GM12865 (cell line): Measurements from ENCODE around the gene ADAR.

Experiments
- DNase-seq: peaks from one replicate; pipeline ENCODE4 v3.0.0; 2010; ENCODE audit warnings: low read depth
- H3K4me3 ChIP-seq: 2 replicates; pipeline ENCODE4 v1.5.1; 2011; ENCODE audit warnings: mild to moderate bottlenecking, low read depth, low read length, control low read depth
- CTCF ChIP-seq: IDR thresholded peaks from 2 replicates; pipeline ENCODE4 v1.5.1; 2011; ENCODE audit warnings: low read length, control low read depth, low read depth, inconsistent platforms; ENCODE audit not compliant: insufficient read depth; ENCODE audit errors: missing control alignments

Gene ADAR

DNA sequence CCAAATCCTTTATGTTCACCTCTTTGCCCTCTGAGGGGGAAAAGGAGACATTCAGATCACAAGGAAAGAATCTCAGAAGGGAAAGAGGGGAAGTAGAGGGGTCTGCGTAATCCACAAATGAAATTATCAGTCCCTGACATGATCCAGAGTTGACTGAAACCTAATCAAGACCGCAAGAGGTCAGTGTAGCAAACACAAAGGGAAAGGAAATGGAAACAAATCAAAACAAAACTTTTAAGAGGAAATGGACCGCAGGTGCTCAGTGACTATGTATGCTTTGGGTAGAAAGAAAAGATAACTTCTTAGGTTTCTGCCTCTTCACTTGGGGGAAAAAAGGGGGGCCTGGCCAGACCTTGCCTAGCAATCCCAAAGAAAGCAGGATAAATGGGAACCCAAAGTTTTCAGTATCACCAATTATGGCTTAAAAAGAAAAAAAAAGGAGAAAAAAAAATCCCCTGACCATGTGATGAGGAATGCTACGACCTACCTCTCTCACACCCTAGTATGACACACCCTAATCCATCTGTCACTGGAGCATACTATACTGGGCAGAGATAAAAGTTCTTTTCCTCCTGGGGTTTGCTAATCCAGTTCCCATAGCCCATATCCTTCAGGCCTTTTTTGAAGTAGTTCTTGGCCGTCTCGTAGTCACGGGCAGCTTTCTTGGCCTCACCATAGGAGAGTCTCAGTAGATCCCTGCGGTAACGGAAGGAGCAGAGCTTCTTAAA is 23.6 kb downstream of the ADAR start:
- TF ChIP-seq CTCF, result no peak
- no peak overlapping the region for H3K4me3 ChIP-seq
- peak; percentile 31 for DNase-seq

DNA sequence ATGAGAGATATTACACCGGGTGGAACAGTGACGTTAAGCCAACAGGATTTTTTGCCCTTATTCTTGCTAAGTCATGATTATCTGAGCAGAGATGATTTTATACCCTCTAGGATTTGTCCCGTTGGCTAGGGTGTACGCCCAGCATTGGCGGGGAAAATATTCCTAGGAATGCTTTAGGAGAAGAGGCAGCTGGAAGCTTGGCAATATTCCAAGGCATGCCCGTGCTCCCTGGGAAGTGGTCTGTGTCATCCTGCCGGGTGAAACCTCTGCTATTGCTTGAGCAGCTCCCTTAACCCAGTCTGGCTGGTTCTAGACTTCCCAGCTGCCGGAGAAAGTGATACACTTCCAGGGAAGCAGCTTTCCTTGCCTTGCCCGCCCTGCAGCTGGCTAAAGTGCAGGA is 24.2 kb downstream of the ADAR start:
- TF ChIP-seq CTCF, result no peak
- no peak for DNase-seq

DNA sequence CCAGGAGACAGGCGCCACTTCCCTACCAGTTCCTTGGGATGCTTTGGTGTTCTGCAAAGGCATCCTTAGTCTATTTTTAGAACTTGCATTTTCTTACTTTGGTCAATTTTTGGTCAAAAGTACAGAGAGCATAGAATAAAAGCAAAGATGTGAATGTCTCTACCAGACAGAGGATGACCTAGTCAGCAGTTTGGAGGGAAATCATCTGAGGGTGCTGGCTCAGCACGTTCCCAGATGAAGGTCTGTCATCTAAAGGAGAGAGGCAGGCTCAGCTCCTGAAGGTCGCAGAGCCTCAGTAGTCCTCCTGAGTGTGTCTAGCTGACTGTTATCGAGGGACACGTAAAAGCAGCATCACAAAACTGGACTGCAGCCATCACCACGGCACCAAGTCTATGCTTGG is 25.1 kb downstream of the ADAR start:
- no peak for DNase-seq
- H3K4me3 ChIP-seq, result no peak overlapping the region
- no peak for TF ChIP-seq CTCF

More for the DNA sequence above, 24.2 kb downstream of the ADAR start:
- H3K4me3 ChIP-seq, result no peak overlapping the region

DNA sequence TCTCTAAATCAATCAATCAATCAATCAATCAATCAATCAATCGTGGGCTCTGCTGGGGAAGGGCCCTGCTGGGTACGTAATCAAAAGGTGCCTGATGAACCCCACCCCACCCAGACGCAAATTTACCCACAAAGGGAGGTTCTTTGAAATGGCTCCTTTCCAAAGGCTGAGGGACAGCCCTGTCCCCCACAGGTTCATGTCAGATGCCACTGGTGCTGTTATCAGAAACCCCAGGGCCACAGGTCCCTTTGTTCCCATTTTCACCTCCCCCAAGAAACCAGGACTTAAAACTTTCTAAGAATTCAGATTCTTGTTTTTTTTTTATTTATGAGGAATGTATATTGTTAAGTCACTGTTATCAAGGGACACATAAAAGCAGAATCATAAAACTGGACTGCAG is 26.2 kb downstream of the ADAR start:
- DNase-seq, result no peak
- no peak overlapping the region for H3K4me3 ChIP-seq
- TF ChIP-seq CTCF, result no peak

DNA sequence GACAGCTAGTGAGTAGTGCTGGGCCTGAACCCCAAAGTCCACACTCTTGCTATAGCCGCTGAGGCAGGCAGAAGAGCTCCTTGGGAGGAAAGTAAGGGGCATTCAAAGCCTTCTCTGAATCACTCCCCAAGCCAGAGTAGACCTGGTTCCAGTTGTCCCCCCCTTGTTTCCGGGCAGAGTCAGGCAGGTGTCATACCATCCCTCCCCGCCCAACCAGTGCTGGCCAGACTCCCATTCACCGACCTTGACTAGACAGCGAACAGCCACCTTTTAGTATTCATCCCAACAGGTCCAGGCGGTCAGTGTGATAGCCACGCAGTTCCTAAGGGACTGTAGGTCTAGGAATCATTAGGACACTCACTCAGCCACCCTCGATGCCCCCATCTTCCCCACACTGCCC is 28.6 kb downstream of the ADAR start:
- no peak overlapping the region for H3K4me3 ChIP-seq
- DNase-seq, result no peak
- no peak for TF ChIP-seq CTCF

DNA sequence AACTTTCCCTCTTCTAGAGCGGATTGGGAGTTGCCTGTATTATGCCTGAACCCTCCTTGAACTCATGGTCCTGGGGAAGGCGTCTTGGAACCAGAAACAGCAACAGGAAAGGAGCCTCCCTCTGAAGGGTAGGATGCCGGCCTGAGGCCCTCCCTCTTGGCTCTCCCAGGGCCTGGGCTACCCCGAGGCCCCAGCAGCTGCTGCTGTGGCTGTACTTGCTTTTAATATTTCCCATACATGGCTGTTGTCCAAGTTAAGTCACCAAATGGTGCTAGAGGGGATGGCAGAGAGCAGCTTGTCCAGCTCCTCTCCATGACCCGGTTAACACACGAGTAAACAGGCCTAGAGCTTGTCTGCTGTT is 29.9 kb downstream of the ADAR start:
- no peak for DNase-seq
- no peak for TF ChIP-seq CTCF
- no peak overlapping the region for H3K4me3 ChIP-seq
